RWPE1 (cell line): ENCODE results near the gene GPBP1L1.
"Not testable (repeated sequence)": the region's sequence is repeated elsewhere in the genome, so short reads cannot be mapped to it uniquely, and the experiment has no call there.

ENCODE experiments used
- CTCF ChIA-PET: fragments of 350-600 bp; sonication (Branson Sonifier 250); formaldehyde crosslinking; extraction: SDS; loops from one replicate; lab custom pipeline; 2021; lab: Yijun Ruan, JAX
- POLR2A ChIA-PET: fragments of 400-600 bp; formaldehyde crosslinking; extraction: SDS; loops from one replicate; lab custom pipeline; 2020; ENCODE audit warnings: antibody characterized with exemption; ENCODE audit not compliant: low non-redundant PET; lab: Yijun Ruan, JAX
- DNase-seq: peaks from one replicate; pipeline ENCODE4 v3.0.0; 2012; ENCODE audit warnings: low spot score
- H3K27ac ChIP-seq: fragments of 450-650 bp; 2 replicates; pipeline ENCODE4 v1.5.1; 2017
- CTCF ChIP-seq: fragments of 450-650 bp; conservative IDR thresholded peaks from 2 replicates; pipeline ENCODE4 v1.5.1; 2017; ENCODE audit warnings: low read depth, mild to moderate bottlenecking

GPBP1L1 gene

GRCh38 chr1:45682942-45683341 lies 3.4 kb downstream of the GPBP1L1 start:
- no peak for DNase-seq
- ChIA-PET POLR2A (interaction anchor here (0.6 to 0.7 kb wide), 2 partner anchors 18 to 97 kb away, joined by 4 to 12 read pairs; no protein-coding TSS in a partner anchor), CTCF (no interaction called here)
- no peak for TF ChIP-seq CTCF
- H3K27ac ChIP-seq: no peak overlapping the region

GRCh38 chr1:45679123-45679522 lies 7.2 kb downstream of the GPBP1L1 start:
- CTCF ChIA-PET: no interaction called here
- no peak for DNase-seq
- H3K27ac ChIP-seq: no peak overlapping the region
- POLR2A ChIA-PET: no interaction called here
- no peak for TF ChIP-seq CTCF

- ChIA-PET CTCF (interaction anchor here (0.6 kb wide), 2 partner anchors 108 to 203 kb away, joined by 3 read pairs; no protein-coding TSS in a partner anchor), POLR2A (no interaction called here)
- DNase-seq: no peak
- TF ChIP-seq CTCF: no peak
- no peak overlapping the region for H3K27ac ChIP-seq
Observed at GRCh38 chr1:45678489-45678888, 7.8 kb downstream of the GPBP1L1 start.

- POLR2A ChIA-PET: no interaction called here
- CTCF ChIA-PET: interaction anchor here (0.6 kb wide), 1 partner anchor 108 kb away, joined by 3 read pairs; no protein-coding TSS in a partner anchor
- H3K27ac ChIP-seq: no peak overlapping the region
- TF ChIP-seq CTCF: no peak
- DNase-seq: no peak
Observed at GRCh38 chr1:45677751-45678245, 8.5 kb downstream of the GPBP1L1 start.

- POLR2A ChIA-PET, DNase-seq, H3K27ac ChIP-seq: not testable (repeated sequence)
- CTCF ChIA-PET: interaction anchor here (0.7 to 1.0 kb wide), 2 partner anchors 52 to 1299 kb away, joined by 3 read pairs; no protein-coding TSS in a partner anchor
Observed at GRCh38 chr1:45676553-45676952, 9.8 kb downstream of the GPBP1L1 start.

- no peak overlapping the region for H3K27ac ChIP-seq
- no peak for DNase-seq
- ChIA-PET CTCF (no interaction called here), POLR2A (interaction anchor here (1.2 kb wide), 1 partner anchor 11 kb away, joined by 4 read pairs; the partner anchor contains the start of gene GPBP1L1)
- no peak for TF ChIP-seq CTCF
Observed at GRCh38 chr1:45674478-45674877, 11.9 kb downstream of the GPBP1L1 start.

GRCh38 chr1:45673956-45674355 lies 12.4 kb downstream of the GPBP1L1 start:
- TF ChIP-seq CTCF: no peak
- CTCF ChIA-PET: interaction anchor here (0.7 kb wide), 1 partner anchor 10 kb away, joined by 3 read pairs; no protein-coding TSS in a partner anchor

More at GRCh38 chr1:45673956-45674355, 12.4 kb downstream of the GPBP1L1 start:
- H3K27ac ChIP-seq: no peak overlapping the region
- POLR2A ChIA-PET: interaction anchor here (1.2 kb wide), 1 partner anchor 12 kb away, joined by 4 read pairs; the partner anchor contains the start of gene GPBP1L1
- no peak for DNase-seq
